ENCODE data around the gene GTF2IRD2. TPM values are rescaled to one million over a fixed set of nuclear protein-coding genes. Genes with fewer than 3 reads are reported as not detected.
"Not testable (repeated sequence)": the region's sequence is repeated elsewhere in the genome, so short reads cannot be mapped to it uniquely, and the experiment has no call there.

GTF2IRD2 gene

GRCh38 chr7:74756673-74757072, 94.7 kb downstream of the GTF2IRD2 start:
- not testable (repeated sequence) for H2BK15ac ChIP-seq (ENCODE audit: low read depth, poor library complexity, severe bottlenecking); H3K4me2 ChIP-seq (ENCODE audit: low read length, poor library complexity, severe bottlenecking); H3K27me3 ChIP-seq (ENCODE audit: control insufficient read depth in 1 of 2, insufficient read depth in 1 of 2, low read length in 2 of 2)

GRCh38 chr7:74753921-74754482, 97.4 kb downstream of the GTF2IRD2 start:
- not testable (repeated sequence) for H2BK15ac ChIP-seq (ENCODE audit: low read depth, poor library complexity, severe bottlenecking); DNase-seq; H3K27me3 ChIP-seq (ENCODE audit: control insufficient read depth in 1 of 2, insufficient read depth in 1 of 2, low read length in 2 of 2); H3K36me3 ChIP-seq (ENCODE audit: control insufficient read depth in 1 of 2, insufficient read depth in 2 of 2, low read depth in 1 of 2, low read length in 2 of 2); H3K4me1 ChIP-seq (ENCODE audit: control insufficient read depth, insufficient read depth, low read depth, low read length); H3K9me3 ChIP-seq (ENCODE audit: control insufficient read depth, low read length); H3K79me1 ChIP-seq (replicated peaks; ENCODE audit: low read length, poor library complexity, severe bottlenecking); H3K23ac ChIP-seq (ENCODE audit: low read length in 2 of 2); H3K4ac ChIP-seq (ENCODE audit: low read depth in 1 of 2, low read length in 2 of 2); H3K4me2 ChIP-seq (ENCODE audit: low read length, poor library complexity, severe bottlenecking); H3K27ac ChIP-seq (ENCODE audit: low read length, poor library complexity, severe bottlenecking); H3K14ac ChIP-seq (ENCODE audit: low read length in 2 of 2); H2BK12ac ChIP-seq (ENCODE audit: low read length in 2 of 2); H2BK120ac ChIP-seq (ENCODE audit: low read depth, low read length); H3K4me3 ChIP-seq (ENCODE audit: insufficient read depth in 1 of 2, low read depth in 1 of 2, low read length in 2 of 2); H3K9ac ChIP-seq (ENCODE audit: low read length); H4K91ac ChIP-seq (ENCODE audit: low read length); H2BK5ac ChIP-seq (ENCODE audit: low read depth, low read length, poor library complexity, severe bottlenecking); H2AFZ ChIP-seq (ENCODE audit: low read depth, low read length); H4K8ac ChIP-seq (ENCODE audit: low read length); H2AK5ac ChIP-seq (ENCODE audit: low read length, severe bottlenecking); H3K18ac ChIP-seq (ENCODE audit: low read depth in 1 of 2, low read length in 2 of 2)
- no CpG with 5 or more reads among the region's 9 CpGs for WGBS

More at GRCh38 chr7:74756673-74757072, 94.7 kb downstream of the GTF2IRD2 start:
- H3K36me3 ChIP-seq (ENCODE audit: control insufficient read depth in 1 of 2, insufficient read depth in 2 of 2, low read depth in 1 of 2, low read length in 2 of 2); H2AFZ ChIP-seq (ENCODE audit: low read depth, low read length); H3K27ac ChIP-seq (ENCODE audit: low read length, poor library complexity, severe bottlenecking); H3K9me3 ChIP-seq (ENCODE audit: control insufficient read depth, low read length); H3K79me1 ChIP-seq (replicated peaks; ENCODE audit: low read length, poor library complexity, severe bottlenecking); H3K14ac ChIP-seq (ENCODE audit: low read length in 2 of 2); H4K91ac ChIP-seq (ENCODE audit: low read length); DNase-seq; H3K4ac ChIP-seq (ENCODE audit: low read depth in 1 of 2, low read length in 2 of 2); H3K4me3 ChIP-seq (ENCODE audit: insufficient read depth in 1 of 2, low read depth in 1 of 2, low read length in 2 of 2); H3K4me1 ChIP-seq (ENCODE audit: control insufficient read depth, insufficient read depth, low read depth, low read length); H3K9ac ChIP-seq (ENCODE audit: low read length); H4K8ac ChIP-seq (ENCODE audit: low read length); H2BK120ac ChIP-seq (ENCODE audit: low read depth, low read length); H2BK12ac ChIP-seq (ENCODE audit: low read length in 2 of 2); H2AK5ac ChIP-seq (ENCODE audit: low read length, severe bottlenecking); H3K23ac ChIP-seq (ENCODE audit: low read length in 2 of 2); H2BK5ac ChIP-seq (ENCODE audit: low read depth, low read length, poor library complexity, severe bottlenecking); H3K18ac ChIP-seq (ENCODE audit: low read depth in 1 of 2, low read length in 2 of 2): not testable (repeated sequence)
- no CpG with 5 or more reads among the region's 5 CpGs for WGBS

Small RNA genes within 50 kb of the gene (small RNA-seq; reads per million reads assigned to genes)
- not detected for gene RF00019 (ENCODE audit: low read depth)
